Stimulated activated CD8-positive, alpha-beta memory T cell treated with anti-CD3 and anti-CD28 coated beads, Interleukin-12 subunit alpha, Interleukin-12 subunit beta, amount 100 ng/mL, for 24 hours (primary cell): ENCODE measurements around the gene NMNAT2.

Source experiments
- DNase-seq: peaks from one replicate; pipeline ENCODE4 v3.0.0-alpha.2; 2020; ENCODE audit errors: extremely low read depth

Gene NMNAT2

GRCh38 chr1:183215076-183215720 is 203.0 kb downstream of the NMNAT2 start:
- no peak for DNase-seq

DNA sequence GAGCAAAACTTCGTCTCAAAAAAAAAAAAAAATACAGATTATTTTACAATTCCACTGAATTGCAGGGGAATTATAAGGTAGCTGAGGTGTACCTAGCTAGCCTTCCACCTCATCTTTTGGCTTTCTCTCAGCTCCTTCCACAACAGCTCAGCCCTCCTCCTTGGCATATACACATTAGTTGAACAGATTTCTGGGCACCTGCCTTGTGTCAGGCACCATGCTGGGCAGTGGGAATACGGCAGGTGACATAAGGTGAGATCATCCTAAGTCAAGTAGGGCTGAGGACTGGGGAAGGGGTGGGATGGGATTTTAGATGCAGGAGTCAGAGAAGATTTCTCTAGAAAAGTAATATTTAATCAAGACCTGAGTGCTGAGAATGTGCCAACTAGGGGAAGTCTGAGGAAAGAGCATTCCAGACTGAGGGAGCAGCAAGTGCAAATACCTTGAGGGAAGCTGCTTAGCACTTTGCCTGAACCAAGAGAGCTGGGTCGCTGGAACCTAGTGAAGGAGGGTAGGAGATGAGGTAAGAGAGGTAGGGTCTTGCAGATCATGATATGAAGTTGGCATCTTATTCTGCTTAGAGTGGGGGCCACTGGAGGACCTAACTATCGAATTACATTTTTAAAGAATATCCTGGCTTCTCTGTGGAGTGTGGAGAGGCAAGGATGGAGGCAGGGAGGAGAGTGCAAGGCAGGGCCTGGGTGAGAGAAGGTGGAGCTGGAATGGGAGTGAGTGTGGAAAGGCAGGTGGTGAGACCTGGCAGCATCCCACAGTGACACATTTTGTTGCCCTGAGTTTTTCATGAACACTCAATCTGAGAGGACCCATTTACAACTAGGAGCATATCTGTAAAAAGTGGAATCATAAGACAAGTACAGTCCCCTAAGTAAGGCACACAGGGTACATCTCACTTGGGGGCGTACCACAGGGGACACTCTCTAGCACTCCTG is 203.9 kb downstream of the NMNAT2 start:
- DNase-seq: no peak

GRCh38 chr1:183212870-183213269 is 205.3 kb downstream of the NMNAT2 start:
- no peak for DNase-seq

GRCh38 chr1:183210681-183211080 is 207.5 kb downstream of the NMNAT2 start:
- DNase-seq: no peak

DNA sequence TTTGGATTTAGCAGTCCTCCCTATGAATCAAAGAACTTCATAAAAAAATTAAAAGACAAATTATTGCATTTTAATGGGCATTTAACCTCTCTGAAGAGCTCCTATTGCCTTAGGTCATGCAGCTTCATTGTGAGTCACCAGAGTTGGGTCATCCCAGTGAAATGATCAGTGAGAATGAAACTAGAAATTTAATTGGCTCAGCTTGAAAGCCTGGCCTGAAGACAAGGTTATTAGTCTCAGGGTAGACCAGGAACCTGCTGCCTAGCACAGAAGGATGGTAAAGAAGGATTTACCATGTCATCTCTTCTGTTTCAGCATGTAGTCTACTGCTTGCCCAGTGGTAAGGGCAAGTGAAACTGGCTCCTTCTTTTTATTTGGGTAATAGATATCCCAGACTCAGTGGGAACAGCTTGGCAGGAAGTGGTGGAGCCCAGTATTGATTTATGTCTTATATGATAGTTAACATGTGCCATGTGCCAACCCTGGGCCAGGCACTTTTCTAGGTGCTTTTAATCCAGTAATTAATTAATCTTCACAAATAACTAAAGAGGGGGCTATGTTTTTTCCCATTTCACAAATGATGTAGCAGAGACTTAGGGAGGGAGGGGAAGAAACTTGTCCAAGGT is 208.5 kb downstream of the NMNAT2 start:
- DNase-seq: no peak

- DNase-seq: no peak
Observed at GRCh38 chr1:183206538-183207122, 211.6 kb downstream of the NMNAT2 start.

DNA sequence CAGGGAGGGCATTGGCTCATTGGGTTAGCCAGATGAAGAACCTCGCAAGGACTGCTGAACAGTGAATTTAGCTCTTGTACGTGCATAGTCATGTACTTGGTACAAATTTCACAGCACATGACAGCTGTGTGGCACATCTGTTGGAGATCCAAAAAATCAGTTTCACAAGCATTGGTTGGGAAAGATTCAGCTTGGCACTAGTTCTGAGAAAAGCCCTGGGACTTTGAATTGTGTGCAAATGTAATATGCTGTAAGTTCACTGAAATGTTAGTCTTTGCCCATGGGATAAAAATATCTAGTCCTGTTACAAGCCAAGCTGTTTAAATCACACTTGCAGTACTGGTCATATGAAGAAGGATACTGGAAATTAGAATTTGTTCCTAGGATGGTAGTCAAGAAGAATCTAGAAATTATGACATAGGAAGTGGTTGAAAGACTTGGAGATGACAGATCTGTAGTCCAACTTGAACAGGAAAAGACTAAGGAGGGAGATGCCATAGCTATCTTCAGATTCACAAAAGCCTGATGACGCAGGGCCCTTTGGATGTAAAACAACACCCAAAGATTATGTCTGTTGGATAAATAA is 212.9 kb downstream of the NMNAT2 start:
- no peak for DNase-seq

DNA sequence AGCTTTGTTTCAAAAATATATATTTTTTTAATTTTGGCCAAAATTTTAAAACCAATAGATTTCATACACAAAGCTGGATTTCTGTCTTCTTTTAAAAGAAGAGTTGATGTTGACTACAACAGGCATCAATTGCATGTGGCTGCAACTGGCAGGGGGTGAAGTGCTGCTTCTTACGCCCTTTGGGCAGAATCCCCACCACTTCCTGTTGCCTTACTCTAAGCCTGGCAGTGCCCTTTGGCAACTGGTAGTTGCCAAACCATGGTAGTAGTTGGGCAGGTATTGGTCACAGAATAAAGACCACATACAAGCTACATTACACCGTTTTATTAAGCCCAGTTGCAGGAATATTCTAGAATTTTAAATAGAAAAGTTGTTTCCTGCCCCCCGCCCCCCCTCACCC is 215.1 kb downstream of the NMNAT2 start:
- DNase-seq: no peak

DNA sequence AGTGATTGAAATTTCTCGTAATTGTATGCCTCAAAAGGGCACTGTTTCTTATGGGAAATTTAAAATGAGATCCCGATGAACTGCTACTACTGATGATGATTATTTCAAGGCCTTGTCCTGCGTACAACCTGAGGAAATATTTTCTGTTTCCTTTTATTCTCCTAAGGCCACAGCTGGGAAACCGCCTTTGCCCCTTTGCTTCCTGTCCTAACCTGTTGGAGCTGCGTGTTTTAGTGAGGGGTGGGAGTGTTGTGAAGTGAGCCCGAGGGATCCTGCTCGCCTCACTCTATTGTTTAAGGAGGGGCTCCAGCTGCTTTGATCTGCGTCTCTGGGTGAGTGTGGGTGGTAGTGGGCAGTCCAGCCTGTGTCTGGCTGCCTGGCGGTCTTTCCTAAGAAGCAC is 217.7 kb downstream of the NMNAT2 start:
- DNase-seq: no peak

DNA sequence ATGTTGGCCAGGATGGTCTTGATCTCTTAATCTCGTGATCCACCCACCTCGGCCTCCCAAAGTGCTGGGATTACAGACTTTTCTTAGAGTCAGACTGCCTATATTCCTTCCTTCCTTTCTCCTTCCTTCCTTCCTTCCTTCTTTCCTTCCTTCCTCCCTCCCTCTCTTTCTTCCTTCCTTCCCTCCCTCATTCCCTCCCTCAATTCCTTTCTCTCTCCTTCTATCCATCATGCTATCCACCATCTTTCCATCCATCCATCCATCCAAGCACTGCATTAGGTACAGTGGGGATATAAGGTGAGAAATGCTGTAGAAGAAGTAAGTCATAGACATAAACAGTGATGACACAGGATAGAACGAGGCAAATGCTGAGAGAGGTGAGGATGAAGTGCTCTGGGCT is 218.9 kb downstream of the NMNAT2 start:
- no peak for DNase-seq

DNA sequence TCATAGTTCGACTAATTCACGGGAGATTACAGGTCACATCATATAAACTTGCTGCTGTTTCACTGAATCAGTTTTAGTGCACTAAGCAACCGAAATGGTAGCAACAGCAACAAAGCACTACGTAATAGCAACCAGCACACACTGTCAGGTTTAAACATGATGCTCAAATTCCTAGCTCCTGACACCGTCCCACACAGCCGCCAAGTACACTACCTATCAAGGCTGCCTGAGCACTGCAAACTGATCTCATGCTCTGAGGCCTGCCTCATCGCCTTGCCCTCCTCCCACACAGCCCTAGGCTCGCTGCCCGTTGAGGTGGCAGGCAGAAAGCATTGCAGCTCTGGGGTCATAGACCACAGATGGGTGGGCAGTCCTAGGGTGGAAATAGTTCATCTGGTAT is 219.7 kb downstream of the NMNAT2 start:
- no peak for DNase-seq
